GM19455 (cell line): Measurements from ENCODE around the gene ZNF580.

Experiments used
- ATAC-seq: cut with Tn5 transposase; IDR thresholded peaks from one replicate; pipeline ENCODE4 v1.9.1; 2021; ENCODE audit not compliant: unreplicated experiment

ZNF580 gene

DNA sequence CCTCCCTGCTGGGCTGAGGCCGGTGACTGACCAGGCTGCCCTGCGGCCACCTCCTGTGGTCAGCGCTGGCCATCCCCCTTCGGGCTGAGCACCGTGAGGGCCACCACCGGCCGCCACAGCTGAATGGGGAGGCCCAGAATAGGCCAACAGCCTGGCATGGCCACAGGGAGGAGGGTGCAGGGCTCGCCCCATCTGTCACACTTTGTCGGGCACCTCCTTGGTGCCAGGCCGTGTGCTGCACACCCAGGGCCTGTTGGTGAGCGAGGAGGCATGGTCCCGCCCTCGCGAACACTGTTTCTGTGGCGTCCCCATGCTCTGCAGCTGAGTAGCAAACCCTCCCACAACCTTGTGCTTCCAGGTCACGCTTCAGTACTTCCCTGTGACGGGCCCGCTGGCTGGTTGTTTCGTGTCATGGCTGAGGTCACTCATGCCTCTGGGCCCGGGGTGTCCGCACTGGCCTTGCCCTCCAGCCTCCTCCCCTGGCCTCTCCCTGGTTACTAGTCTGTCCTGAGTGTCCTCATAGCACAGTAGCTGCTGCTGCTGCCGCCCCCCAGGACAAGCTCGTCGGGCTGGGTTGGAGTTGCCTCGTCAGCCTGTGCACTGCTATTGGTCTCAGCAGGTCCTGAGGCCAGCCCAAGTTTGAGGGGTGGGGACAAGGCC is 49.4 kb downstream of the ZNF580 start:
- no peak for ATAC-seq

DNA sequence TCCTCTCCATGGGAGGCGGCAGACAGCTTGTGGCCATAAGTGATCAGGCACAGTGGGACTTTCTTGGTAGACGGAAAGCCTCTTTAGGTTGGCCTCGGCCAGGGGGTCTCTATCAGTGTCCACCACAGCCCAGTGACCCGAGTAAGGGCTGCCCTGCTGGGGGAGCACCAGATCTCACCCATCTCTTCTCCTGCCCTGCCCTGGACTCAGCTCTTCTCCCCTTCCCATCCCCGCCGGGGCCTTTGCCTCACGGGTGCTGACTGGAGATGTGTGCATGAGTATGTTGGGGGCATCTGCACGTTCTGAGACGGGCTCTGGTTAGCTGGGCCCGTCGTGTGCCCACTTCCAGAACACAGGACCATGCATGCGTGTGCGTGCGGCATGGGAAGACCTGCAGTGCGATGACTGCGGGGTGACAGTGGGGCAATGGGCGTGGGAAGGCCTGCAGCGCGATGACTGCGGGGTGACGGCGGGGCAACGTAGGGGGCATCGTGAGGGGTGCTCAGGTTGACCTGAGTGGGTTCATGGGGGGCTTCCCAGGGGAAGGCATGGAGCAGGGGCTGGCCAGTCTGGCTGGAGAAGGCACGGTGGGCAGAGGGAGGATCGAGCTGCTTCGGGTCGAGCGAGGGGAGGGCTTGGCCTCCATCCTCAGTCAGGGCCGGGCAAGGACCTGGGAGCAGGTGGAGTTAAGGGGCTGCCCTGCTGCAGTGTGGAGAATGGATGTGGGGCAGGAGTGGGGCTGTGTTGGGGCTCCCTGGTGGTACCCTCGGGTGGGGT is 50.2 kb downstream of the ZNF580 start:
- ATAC-seq: no peak

DNA sequence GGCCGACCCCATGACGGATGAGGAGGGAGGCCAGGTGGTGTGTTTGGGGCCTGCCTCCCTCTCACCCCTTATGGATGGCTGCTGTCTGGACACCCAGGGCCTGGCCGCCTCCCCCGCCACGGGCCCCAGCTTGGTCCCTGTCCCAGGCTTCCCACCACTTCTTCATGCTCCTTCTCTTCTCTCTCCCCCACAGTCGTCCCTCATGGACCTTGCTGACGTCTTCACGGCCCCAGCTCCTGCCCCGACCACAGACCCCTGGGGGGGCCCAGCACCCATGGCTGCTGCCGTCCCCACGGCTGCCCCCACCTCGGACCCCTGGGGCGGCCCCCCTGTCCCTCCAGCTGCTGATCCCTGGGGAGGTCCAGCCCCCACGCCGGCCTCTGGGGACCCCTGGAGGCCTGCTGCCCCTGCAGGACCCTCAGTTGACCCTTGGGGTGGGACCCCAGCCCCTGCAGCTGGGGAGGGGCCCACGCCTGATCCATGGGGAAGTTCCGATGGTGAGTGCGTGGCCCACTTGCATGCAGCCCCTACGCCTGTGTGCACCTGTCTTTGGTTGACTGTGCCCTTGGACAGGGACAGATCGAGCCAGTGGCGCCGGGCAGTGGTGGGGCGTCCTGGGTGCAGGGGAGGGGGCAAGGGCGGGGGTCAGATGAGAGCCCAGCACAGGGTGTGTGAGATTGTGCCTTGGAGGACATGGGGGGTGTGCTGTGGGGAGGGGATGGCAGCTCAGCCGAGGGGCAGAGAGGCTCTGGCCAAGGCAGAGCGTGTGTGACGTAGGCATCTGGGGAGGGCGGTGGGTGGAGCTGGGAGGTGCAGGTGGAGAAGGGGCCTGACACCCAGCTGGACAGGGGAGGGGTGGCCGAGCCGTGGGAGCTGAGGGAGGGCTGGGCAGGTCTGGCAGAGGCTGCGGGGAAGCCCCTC is 51.0 kb downstream of the ZNF580 start:
- no peak for ATAC-seq

DNA sequence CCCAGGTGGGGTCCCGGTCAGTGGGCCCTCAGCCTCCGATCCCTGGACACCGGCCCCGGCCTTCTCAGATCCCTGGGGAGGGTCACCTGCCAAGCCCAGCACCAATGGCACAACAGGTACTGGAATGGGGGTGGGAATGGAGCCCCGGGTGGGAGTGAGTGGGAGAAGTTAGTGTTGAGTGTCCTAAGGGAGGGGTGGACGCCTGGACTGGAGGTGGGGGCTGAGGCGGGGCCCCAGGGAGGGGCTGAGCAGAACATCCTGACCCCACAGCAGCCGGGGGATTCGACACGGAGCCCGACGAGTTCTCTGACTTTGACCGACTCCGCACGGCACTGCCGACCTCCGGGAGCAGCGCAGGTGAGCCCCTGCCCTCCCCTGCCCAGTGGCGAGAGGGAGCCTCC is 51.9 kb downstream of the ZNF580 start:
- no peak for ATAC-seq
